ENCODE measurements around the gene SDK1. TPM values are rescaled to one million over a fixed set of nuclear protein-coding genes. Genes with fewer than 3 reads are reported as not detected.

SDK1 gene
- total RNA-seq, 1 experiment from 2014 or later, result 9.3 TPM

- Mint-ChIP-seq H3K36me3 (no peaks in the 10 kb centered on the region), H3K4me3 (no peak overlapping the region), H3K27me3 (ENCODE audit: low read depth) (no peaks in the 10 kb centered on the region), H3K4me1 (peaks cover 12% of the 10 kb centered on the region), H3K9me3 (peaks cover 10% of the 10 kb centered on the region), H3K27ac (no peak overlapping the region; the same call in 1 of the 2 replicates)
- DNase-seq (ENCODE audit: low spot score), result no peak
- TF ChIP-seq NFATC4 (CRISPR knock-in tag; IDR thresholded peaks at IDR 0.05), result no peak
- no peak for TF ChIP-seq ZNF281 (CRISPR knock-in tag; IDR thresholded peaks at IDR 0.05)
- TF ChIP-seq, protein P1, sequence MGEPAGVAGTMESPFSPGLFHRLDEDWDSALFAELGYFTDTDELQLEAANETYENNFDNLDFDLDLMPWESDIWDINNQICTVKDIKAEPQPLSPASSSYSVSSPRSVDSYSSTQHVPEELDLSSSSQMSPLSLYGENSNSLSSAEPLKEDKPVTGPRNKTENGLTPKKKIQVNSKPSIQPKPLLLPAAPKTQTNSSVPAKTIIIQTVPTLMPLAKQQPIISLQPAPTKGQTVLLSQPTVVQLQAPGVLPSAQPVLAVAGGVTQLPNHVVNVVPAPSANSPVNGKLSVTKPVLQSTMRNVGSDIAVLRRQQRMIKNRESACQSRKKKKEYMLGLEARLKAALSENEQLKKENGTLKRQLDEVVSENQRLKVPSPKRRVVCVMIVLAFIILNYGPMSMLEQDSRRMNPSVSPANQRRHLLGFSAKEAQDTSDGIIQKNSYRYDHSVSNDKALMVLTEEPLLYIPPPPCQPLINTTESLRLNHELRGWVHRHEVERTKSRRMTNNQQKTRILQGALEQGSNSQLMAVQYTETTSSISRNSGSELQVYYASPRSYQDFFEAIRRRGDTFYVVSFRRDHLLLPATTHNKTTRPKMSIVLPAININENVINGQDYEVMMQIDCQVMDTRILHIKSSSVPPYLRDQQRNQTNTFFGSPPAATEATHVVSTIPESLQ (CRISPR knock-in tag; IDR thresholded peaks at IDR 0.05), result no peak
- TF ChIP-seq ZNF219 (CRISPR knock-in tag; IDR thresholded peaks at IDR 0.05; ENCODE audit: borderline replicate concordance), result no peak
- no peak for TF ChIP-seq HMGA2 (CRISPR knock-in tag; IDR thresholded peaks at IDR 0.05)
- TF ChIP-seq GTF2I (CRISPR knock-in tag; conservative IDR thresholded peaks at IDR 0.05), result no peak
- TF ChIP-seq NFE2L1 (CRISPR knock-in tag; IDR thresholded peaks at IDR 0.05), result no peak
- no peak for TF ChIP-seq GABPB1 (CRISPR knock-in tag; IDR thresholded peaks at IDR 0.05)
- TF ChIP-seq, protein P2, sequence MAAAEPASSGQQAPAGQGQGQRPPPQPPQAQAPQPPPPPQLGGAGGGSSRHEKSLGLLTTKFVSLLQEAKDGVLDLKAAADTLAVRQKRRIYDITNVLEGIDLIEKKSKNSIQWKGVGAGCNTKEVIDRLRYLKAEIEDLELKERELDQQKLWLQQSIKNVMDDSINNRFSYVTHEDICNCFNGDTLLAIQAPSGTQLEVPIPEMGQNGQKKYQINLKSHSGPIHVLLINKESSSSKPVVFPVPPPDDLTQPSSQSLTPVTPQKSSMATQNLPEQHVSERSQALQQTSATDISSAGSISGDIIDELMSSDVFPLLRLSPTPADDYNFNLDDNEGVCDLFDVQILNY (CRISPR knock-in tag; IDR thresholded peaks at IDR 0.05), result no peak
- no peak for TF ChIP-seq JUN (CRISPR knock-in tag; IDR thresholded peaks at IDR 0.05)
- TF ChIP-seq ZSCAN18 (CRISPR knock-in tag; IDR thresholded peaks at IDR 0.05), result no peak
- TF ChIP-seq ZBTB43 (CRISPR knock-in tag; IDR thresholded peaks at IDR 0.05), result no peak
- TF ChIP-seq, protein P3, sequence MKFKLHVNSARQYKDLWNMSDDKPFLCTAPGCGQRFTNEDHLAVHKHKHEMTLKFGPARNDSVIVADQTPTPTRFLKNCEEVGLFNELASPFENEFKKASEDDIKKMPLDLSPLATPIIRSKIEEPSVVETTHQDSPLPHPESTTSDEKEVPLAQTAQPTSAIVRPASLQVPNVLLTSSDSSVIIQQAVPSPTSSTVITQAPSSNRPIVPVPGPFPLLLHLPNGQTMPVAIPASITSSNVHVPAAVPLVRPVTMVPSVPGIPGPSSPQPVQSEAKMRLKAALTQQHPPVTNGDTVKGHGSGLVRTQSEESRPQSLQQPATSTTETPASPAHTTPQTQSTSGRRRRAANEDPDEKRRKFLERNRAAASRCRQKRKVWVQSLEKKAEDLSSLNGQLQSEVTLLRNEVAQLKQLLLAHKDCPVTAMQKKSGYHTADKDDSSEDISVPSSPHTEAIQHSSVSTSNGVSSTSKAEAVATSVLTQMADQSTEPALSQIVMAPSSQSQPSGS (CRISPR knock-in tag; IDR thresholded peaks at IDR 0.05; ENCODE audit: borderline replicate concordance, low read depth), result no peak
- TF ChIP-seq PRDM15 (CRISPR knock-in tag; IDR thresholded peaks at IDR 0.05), result no peak
- no peak for TF ChIP-seq JAZF1 (CRISPR knock-in tag; IDR thresholded peaks at IDR 0.05)
- no peak for TF ChIP-seq RORB (CRISPR knock-in tag; IDR thresholded peaks at IDR 0.05)
- no peak for TF ChIP-seq ELF4 (CRISPR knock-in tag; IDR thresholded peaks at IDR 0.05; ENCODE audit: low read depth)
- TF ChIP-seq NR3C1 (CRISPR knock-in tag; conservative IDR thresholded peaks at IDR 0.05; ENCODE audit: low read depth), result no peak
- ATAC-seq, result no peak
- ChIA-PET CTCF (interaction anchor here (1.1 kb wide), 1 partner anchor 65 kb away, joined by 3 read pairs; no protein-coding TSS in a partner anchor), POLR2A (no interaction called here)
Measured at GRCh38 chr7:3787717-3788264, 486.7 kb downstream of the SDK1 start.

Data from WTC11 (cell line).